GM20000 (cell line): ENCODE results near the gene NXPE1.

Experiments
- DNase-seq: peaks from one replicate; pipeline ENCODE4 v3.0.0; 2012; ENCODE audit warnings: low spot score
- CTCF ChIP-seq: IDR thresholded peaks from 2 replicates; pipeline ENCODE4 v1.5.1; 2012; ENCODE audit warnings: mild to moderate bottlenecking, control low read depth; ENCODE audit errors: extremely low read depth, missing control alignments

NXPE1 gene

GRCh38 chr11:114586797-114587196 lies 27.1 kb upstream of the NXPE1 start:
- no peak for TF ChIP-seq CTCF
- DNase-seq = no peak

GRCh38 chr11:114571712-114572111 lies 12.0 kb upstream of the NXPE1 start:
- DNase-seq = no peak
- TF ChIP-seq CTCF = no peak

GRCh38 chr11:114569801-114570200 lies 10.1 kb upstream of the NXPE1 start:
- no peak for TF ChIP-seq CTCF
- DNase-seq = no peak

- TF ChIP-seq CTCF = no peak
- DNase-seq = no peak
These were observed 6.6 kb upstream of the NXPE1 start for GRCh38 chr11:114566276-114566675.

- TF ChIP-seq CTCF = no peak
- DNase-seq = no peak
These were observed 5.2 kb upstream of the NXPE1 start for GRCh38 chr11:114564831-114565230.

- DNase-seq = no peak
- no peak for TF ChIP-seq CTCF
These were observed 3.4 kb upstream of the NXPE1 start for GRCh38 chr11:114563077-114563476.

GRCh38 chr11:114562166-114562916 lies 2.7 kb upstream of the NXPE1 start:
- DNase-seq = no peak
- no peak for TF ChIP-seq CTCF
